ENCODE results near the gene RXRA.

The RXRA gene

GRCh38 chr9:134298000-134298399, 28.3 kb upstream of the RXRA start:
- in situ Hi-C loops (cut with HindIII; ENCODE audit: low sequenced_read_pairs) = no loop called here
- DNase-seq (ENCODE audit: low read depth) = no peak
- H3K4me3 ChIP-seq (ENCODE audit: low read depth, low read length) = no peak overlapping the region
- TF ChIP-seq CTCF (IDR thresholded peaks at IDR 0.05; ENCODE audit: low read depth, low read length, missing control alignments) = no peak

- in situ Hi-C loops (cut with HindIII; ENCODE audit: low sequenced_read_pairs) = no loop called here
- no peak for DNase-seq (ENCODE audit: low read depth)
- H3K4me3 ChIP-seq (ENCODE audit: low read depth, low read length) = no peak overlapping the region
- no peak for TF ChIP-seq CTCF (IDR thresholded peaks at IDR 0.05; ENCODE audit: low read depth, low read length, missing control alignments)
These were observed 27.2 kb upstream of the RXRA start for GRCh38 chr9:134299068-134299467.

GRCh38 chr9:134299883-134300282, 26.4 kb upstream of the RXRA start:
- in situ Hi-C loops (cut with HindIII; ENCODE audit: low sequenced_read_pairs) = no loop called here
- no peak for DNase-seq (ENCODE audit: low read depth)
- TF ChIP-seq CTCF (IDR thresholded peaks at IDR 0.05; ENCODE audit: low read depth, low read length, missing control alignments) = no peak
- no peak overlapping the region for H3K4me3 ChIP-seq (ENCODE audit: low read depth, low read length)

GRCh38 chr9:134301387-134302129, 24.7 kb upstream of the RXRA start:
- H3K4me3 ChIP-seq (ENCODE audit: low read depth, low read length) = no peak overlapping the region
- no peak for DNase-seq (ENCODE audit: low read depth)
- in situ Hi-C loops (cut with HindIII; ENCODE audit: low sequenced_read_pairs) = no loop called here
- no peak for TF ChIP-seq CTCF (IDR thresholded peaks at IDR 0.05; ENCODE audit: low read depth, low read length, missing control alignments)

- no peak overlapping the region for H3K4me3 ChIP-seq (ENCODE audit: low read depth, low read length)
- in situ Hi-C loops (cut with HindIII; ENCODE audit: low sequenced_read_pairs) = no loop called here
- TF ChIP-seq CTCF (IDR thresholded peaks at IDR 0.05; ENCODE audit: low read depth, low read length, missing control alignments) = no peak
- DNase-seq (ENCODE audit: low read depth) = no peak
These were observed 24.0 kb upstream of the RXRA start for GRCh38 chr9:134302130-134302817.

- no peak for TF ChIP-seq CTCF (IDR thresholded peaks at IDR 0.05; ENCODE audit: low read depth, low read length, missing control alignments)
- in situ Hi-C loops (cut with HindIII; ENCODE audit: low sequenced_read_pairs) = no loop called here
- DNase-seq (ENCODE audit: low read depth) = no peak
- H3K4me3 ChIP-seq (ENCODE audit: low read depth, low read length) = no peak overlapping the region
These were observed 22.7 kb upstream of the RXRA start for GRCh38 chr9:134303601-134304000.

Measured in astrocyte of the cerebellum (primary cell).